ENCODE measurements around the gene B9D1. TPM values are rescaled to one million over a fixed set of nuclear protein-coding genes. Genes with fewer than 3 reads are reported as not detected.

Gene B9D1
- total RNA-seq, 1 experiment from 2014 or later, result 50.5 TPM

DNA sequence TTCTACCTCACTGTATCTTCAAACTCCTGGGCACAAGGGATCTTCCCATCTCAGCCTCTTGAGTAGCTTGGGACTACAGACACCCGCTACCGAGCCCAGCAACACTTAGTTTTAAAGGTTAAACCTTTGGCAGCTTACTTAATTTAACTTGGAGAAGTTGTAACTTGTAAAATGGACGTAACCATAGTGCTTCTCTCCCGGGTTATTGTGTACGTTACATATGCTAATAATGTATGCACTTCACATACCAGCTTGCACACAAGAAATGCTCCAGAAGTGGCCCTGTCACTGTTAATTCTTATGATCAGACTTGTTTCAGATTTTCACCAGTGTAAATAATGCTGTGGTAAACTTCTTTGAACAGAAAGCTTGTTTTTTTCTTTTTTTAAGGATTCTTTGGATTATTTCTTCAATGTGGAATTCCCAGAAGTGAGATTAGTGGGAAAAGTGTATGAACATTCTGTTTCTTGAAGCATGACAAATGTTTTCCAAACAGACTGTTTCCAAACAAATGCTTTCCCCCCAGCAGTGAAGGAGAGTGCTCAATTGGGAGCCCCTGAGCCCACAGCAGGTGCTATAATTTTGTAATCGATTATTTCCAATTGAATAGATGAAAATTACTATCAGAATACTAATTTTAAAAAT is 63.8 kb downstream of the B9D1 start:
- in situ Hi-C loops (cut with HindIII; ENCODE audit: low sequenced_read_pairs), result no loop called here
- no peak for DNase-seq (ENCODE audit: low spot score)

DNA sequence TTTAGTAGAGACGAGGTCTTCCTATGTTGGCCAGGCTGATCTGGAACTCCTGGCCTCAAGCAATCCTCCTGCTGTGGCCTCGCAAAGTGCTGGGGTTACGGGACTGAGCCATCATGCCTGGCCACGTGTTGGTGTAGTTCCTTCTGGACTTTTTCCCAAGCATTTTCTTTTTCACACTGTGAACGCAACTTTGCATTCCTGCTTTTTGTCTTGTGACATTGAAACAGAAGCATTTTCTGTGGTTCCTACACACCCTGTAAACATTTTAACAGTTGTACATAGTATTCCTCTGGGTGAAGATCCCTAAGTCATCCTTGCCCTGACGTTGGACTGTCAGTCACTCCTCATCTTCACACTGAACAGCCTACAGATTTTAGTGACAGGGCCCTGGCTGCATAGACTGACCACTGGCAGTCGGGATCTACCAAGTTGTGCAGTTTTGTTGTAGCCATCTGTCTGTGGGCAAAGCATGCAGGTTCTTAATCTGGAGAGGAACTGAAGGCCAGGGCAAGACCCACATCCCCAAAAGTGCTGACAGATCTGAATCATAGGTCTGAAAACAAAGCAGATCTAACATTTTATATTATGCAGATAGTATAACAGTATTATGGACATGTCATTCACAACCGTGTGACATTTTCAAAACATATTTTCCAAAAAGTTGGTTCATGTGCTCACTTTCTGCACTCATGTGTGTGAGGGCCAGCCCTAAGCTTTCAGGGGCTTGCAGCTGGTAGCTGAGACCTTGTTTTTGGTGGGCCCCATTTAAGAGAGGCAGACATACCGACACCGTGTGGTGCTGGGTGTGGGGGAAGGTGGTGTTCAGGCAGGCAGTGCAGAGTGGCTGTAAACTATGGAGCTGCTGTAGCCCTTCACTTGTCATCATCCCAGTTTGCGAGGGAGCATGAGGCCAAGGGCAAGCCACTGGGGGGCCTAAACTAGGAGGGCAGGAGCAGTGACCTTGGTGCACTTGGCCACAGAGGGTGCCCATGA is 65.4 kb downstream of the B9D1 start:
- no peak for DNase-seq (ENCODE audit: low spot score)
- in situ Hi-C loops (cut with HindIII; ENCODE audit: low sequenced_read_pairs), result no loop called here

DNA sequence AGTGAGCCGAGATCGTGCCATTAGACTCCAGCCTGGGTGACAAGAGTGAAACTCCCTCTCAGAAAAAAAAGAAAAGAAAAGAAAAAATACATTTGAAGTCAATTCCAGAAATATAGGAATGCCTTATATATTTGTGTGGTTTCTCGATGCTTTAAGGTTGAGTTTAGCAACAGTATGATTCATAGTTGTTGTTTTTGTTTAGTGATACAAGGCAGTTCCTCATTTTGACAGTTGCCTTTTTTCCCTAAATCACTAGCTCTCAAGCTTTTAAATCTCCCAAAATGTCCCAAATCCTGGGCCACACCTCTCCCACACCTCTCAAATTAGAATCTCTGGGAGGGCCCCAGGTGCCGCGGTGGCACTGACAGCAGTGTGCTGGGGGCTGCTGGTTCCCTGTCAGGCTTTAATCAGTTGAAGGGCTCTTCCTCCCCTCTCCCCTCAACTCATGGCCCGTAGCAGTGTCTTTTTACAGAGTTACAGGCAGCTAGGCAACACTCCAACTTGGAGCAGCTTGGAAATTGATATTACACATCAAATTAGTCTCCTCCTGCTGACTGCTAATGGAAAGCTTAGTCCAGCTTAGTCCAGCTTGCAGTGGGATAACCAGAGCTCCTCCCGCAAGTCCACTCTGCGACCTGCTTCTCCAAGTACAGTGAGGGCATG is 66.9 kb downstream of the B9D1 start:
- in situ Hi-C loops (cut with HindIII; ENCODE audit: low sequenced_read_pairs), result no loop called here
- no peak for DNase-seq (ENCODE audit: low spot score)

DNA sequence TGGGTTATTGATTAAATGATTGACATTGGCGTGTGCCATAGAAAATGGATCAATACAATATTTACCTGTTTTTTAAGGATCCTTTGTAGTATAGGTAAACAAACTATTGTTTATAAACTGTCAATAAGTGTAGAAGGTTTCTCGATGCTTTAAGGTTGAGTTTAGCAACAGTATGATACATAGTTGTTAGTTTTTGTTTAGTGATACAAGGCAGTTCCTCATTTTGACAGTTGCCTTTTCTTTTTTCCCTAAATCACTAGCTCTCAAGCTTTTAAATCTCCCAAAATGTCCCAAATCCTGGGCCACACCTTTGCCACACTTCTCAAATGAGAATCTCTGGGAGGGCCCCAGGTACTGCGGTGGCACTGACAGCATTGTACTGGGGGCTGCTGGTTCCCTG is 68.1 kb downstream of the B9D1 start:
- DNase-seq (ENCODE audit: low spot score), result no peak
- in situ Hi-C loops (cut with HindIII; ENCODE audit: low sequenced_read_pairs), result no loop called here

Other genes starting within 250 kb of the B9D1 start
- gene GRAPL, start 235.1 kb downstream of the B9D1 start, total RNA-seq (2014; rRNA removed; shearing (Covaris generic)), result not detected in 2 replicates
- 18.8 and 20.8 TPM in 2 replicates for gene EPN2, start 125.4 kb downstream of the B9D1 start, total RNA-seq (2014; rRNA removed; shearing (Covaris generic))
- 1.2 and 5.1 TPM in 2 replicates for gene MAPK7, start 15.8 kb upstream of the B9D1 start, total RNA-seq (2014; rRNA removed; shearing (Covaris generic))
- 0.31 TPM in 1 of 2 replicates, not detected in the other for gene MFAP4, start 24.5 kb upstream of the B9D1 start, total RNA-seq (2014; rRNA removed; shearing (Covaris generic))
- 0.18 TPM in 1 of 2 replicates, not detected in the other for gene RNF112, start 48.5 kb upstream of the B9D1 start, total RNA-seq (2014; rRNA removed; shearing (Covaris generic))
- gene SLC47A1, start 171.1 kb upstream of the B9D1 start, total RNA-seq (2014; rRNA removed; shearing (Covaris generic)), result 2.6 and 4.5 TPM in 2 replicates

Measured in G401 (cell line).